SK-N-SH treated with all-trans-retinoic acid at 6 μM for 48 hours (cell line): ENCODE results near the gene TRIM15.

Experiments
- POU6F1 ChIP-seq: fragments of 250-450 bp; sonication (Bioruptor Pico); IDR thresholded peaks from 2 replicates; pipeline ENCODE4 v1.8.0; 2021; ENCODE audit warnings: low read depth, mild to moderate bottlenecking, moderate library complexity, borderline replicate concordance
- TOX ChIP-seq: fragments of 250-450 bp; sonication (Bioruptor Pico); IDR thresholded peaks from 2 replicates; pipeline ENCODE4 v1.8.0; 2021; ENCODE audit warnings: mild to moderate bottlenecking, moderate library complexity, borderline replicate concordance
- ZC3H10 ChIP-seq: fragments of 250-450 bp; sonication (Bioruptor Pico); IDR thresholded peaks from 2 replicates; pipeline ENCODE4 v1.5.1; 2021; ENCODE audit warnings: mild to moderate bottlenecking, moderate library complexity

DNA sequence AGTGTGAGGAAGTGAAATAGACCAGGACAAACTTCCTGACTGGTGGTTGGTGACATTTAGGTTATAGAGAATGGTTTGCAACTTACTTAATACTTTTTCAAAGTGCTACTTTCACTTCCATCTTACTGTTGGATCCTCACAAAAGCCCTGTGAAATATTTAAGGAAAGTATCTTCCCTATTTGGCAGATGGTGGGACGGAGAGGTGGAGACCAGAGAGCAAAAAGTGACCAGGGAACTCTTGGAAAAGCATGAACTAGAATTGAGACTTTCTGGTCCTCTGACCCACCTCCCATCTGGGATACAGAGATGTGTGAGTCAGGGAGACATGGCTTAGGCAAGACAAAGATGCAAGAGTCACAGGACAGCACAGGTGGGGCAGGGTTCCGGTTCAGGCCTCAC is 5.3 kb upstream of the TRIM15 start:
- TF ChIP-seq ZC3H10 (no peak), POU6F1 (CRISPR knock-in tag) (no peak), TOX (CRISPR knock-in tag) (no peak)
